ENCODE data around the gene CMTM3. TPM values are rescaled to one million over a fixed set of nuclear protein-coding genes. Genes with fewer than 3 reads are reported as not detected.
"Not testable (repeated sequence)": the region's sequence is repeated elsewhere in the genome, so short reads cannot be mapped to it uniquely, and the experiment has no call there.

The CMTM3 gene
- polyA plus RNA-seq, 2 donors: 3.4 to 4.6 TPM

- peaks cover 3 to 13% of the 10 kb centered on the region in 2 donors for H3K4me1 ChIP-seq (ENCODE audit: control insufficient read depth in 2 of 2, insufficient read depth in 2 of 2, low read length in 1 of 2)
- no peaks in the 10 kb centered on the region for H3K9me3 ChIP-seq (ENCODE audit: control insufficient read depth in 2 of 2, insufficient read depth in 1 of 2, low read depth in 1 of 2, low read length in 1 of 2)
- H3K27me3 ChIP-seq (ENCODE audit: control insufficient read depth in 1 of 2, insufficient read depth in 2 of 2, low read length in 2 of 2): no peaks in the 10 kb centered on the region
- WGBS, 2 donors: 44 to 53% methylated on average over 10 of the region's 10 CpGs
- H3K4me3 ChIP-seq (ENCODE audit: low read depth in 1 of 2, low read length in 2 of 2): no peak overlapping the region
- H3K27ac ChIP-seq (ENCODE audit: low read depth in 2 of 2, low read length in 1 of 2): peak overlapping the region; percentile 26 to 71
- H3K36me3 ChIP-seq (ENCODE audit: control insufficient read depth in 2 of 2, insufficient read depth in 2 of 2, low read length in 1 of 2): peaks cover 0 to 7% of the 10 kb centered on the region in 2 donors
Measured at GRCh38 chr16:66605979-66606751, 1.7 kb downstream of the CMTM3 start.

DNA sequence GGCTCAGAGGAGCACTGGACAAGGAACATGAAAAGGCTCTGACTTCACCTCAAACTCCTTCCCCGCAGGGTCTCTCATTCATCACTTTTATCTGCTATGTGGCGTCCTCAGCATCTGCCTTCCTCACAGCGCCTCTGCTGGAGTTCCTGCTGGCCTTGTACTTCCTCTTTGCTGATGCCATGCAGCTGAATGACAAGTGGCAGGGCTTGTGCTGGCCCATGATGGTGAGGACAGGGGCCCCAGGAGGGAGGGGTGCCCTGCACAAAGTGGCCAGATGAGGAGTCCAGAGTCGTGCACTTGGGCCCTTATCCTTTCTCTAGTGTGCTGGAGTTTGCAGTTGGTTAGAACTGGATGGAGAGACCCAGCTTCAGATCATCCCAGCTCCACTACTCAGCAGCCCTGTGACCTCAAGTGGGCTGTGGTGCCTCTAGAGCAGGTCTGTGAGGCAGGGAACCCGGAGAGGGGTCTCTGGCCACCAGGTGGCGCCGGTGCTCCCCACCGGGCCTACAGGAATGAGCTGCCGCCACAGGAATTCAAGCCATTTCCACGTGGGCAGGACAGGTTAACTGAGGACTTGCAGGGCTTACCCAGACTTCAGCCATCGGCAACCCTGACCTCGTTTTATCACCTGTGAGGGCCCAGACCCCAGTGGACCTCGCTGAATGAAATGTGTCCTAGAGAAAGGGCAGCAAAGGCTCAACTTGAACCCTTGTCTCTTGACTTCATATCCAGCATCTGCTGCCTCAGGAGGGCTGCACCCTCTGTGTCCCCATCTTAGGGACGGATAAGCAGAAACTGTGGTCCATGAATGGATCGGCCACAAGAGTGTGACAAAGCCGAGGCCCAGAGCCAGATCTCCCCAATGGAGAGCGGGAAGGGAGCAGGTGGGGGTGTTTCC lies 4.0 kb downstream of the CMTM3 start:
- H3K27me3 ChIP-seq (ENCODE audit: control insufficient read depth in 1 of 2, insufficient read depth in 2 of 2, low read length in 2 of 2): no peaks in the 10 kb centered on the region
- peaks cover 3 to 13% of the 10 kb centered on the region in 2 donors for H3K4me1 ChIP-seq (ENCODE audit: control insufficient read depth in 2 of 2, insufficient read depth in 2 of 2, low read length in 1 of 2)
- no peak overlapping the region for H3K27ac ChIP-seq (ENCODE audit: low read depth in 2 of 2, low read length in 1 of 2)
- peaks cover 0 to 19% of the 10 kb centered on the region in 2 donors for H3K36me3 ChIP-seq (ENCODE audit: control insufficient read depth in 2 of 2, insufficient read depth in 2 of 2, low read length in 1 of 2)
- WGBS, 2 donors: 28 to 31% methylated on average over 17 of the region's 17 CpGs
- H3K4me3 ChIP-seq (ENCODE audit: low read depth in 1 of 2, low read length in 2 of 2): no peak overlapping the region
- H3K9me3 ChIP-seq (ENCODE audit: control insufficient read depth in 2 of 2, insufficient read depth in 1 of 2, low read depth in 1 of 2, low read length in 1 of 2): no peaks in the 10 kb centered on the region

DNA sequence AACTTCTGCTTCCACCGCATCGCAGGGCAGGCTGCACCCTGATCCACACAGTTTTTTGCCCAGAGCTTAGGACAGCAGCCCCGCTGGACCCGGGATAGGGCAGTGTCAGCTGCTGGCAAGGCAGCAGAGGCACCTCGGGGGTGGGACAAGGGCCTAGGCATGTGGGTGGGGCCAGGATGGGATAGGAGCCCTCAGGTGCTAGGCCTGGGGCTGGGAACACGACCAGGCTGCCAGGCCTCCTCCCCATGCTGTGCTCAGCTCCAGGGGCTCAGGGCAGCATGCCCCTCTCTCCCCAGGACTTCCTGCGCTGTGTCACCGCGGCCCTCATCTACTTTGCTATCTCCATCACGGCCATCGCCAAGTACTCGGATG lies 4.6 kb downstream of the CMTM3 start:
- peaks cover 0 to 19% of the 10 kb centered on the region in 2 donors for H3K36me3 ChIP-seq (ENCODE audit: control insufficient read depth in 2 of 2, insufficient read depth in 2 of 2, low read length in 1 of 2)
- no peaks in the 10 kb centered on the region for H3K9me3 ChIP-seq (ENCODE audit: control insufficient read depth in 2 of 2, insufficient read depth in 1 of 2, low read depth in 1 of 2, low read length in 1 of 2)
- H3K27me3 ChIP-seq (ENCODE audit: control insufficient read depth in 1 of 2, insufficient read depth in 2 of 2, low read length in 2 of 2): no peaks in the 10 kb centered on the region
- H3K4me3 ChIP-seq (ENCODE audit: low read depth in 1 of 2, low read length in 2 of 2): no peak overlapping the region
- WGBS, 2 donors: 76 to 78% methylated on average over 12 of the region's 12 CpGs
- peaks cover 3 to 13% of the 10 kb centered on the region in 2 donors for H3K4me1 ChIP-seq (ENCODE audit: control insufficient read depth in 2 of 2, insufficient read depth in 2 of 2, low read length in 1 of 2)
- H3K27ac ChIP-seq (ENCODE audit: low read depth in 2 of 2, low read length in 1 of 2): no peak overlapping the region

GRCh38 chr16:66610111-66610820 lies 5.8 kb downstream of the CMTM3 start:
- no peak overlapping the region for H3K27ac ChIP-seq (ENCODE audit: low read depth in 2 of 2, low read length in 1 of 2)
- no peaks in the 10 kb centered on the region for H3K9me3 ChIP-seq (ENCODE audit: control insufficient read depth in 2 of 2, insufficient read depth in 1 of 2, low read depth in 1 of 2, low read length in 1 of 2)
- 86 to 89% methylated on average over 14 of the region's 14 CpGs for WGBS, 2 donors
- no peak overlapping the region for H3K4me3 ChIP-seq (ENCODE audit: low read depth in 1 of 2, low read length in 2 of 2)
- H3K4me1 ChIP-seq (ENCODE audit: control insufficient read depth in 2 of 2, insufficient read depth in 2 of 2, low read length in 1 of 2): peaks cover 3 to 13% of the 10 kb centered on the region in 2 donors
- peaks cover 0 to 19% of the 10 kb centered on the region in 2 donors for H3K36me3 ChIP-seq (ENCODE audit: control insufficient read depth in 2 of 2, insufficient read depth in 2 of 2, low read length in 1 of 2)
- H3K27me3 ChIP-seq (ENCODE audit: control insufficient read depth in 1 of 2, insufficient read depth in 2 of 2, low read length in 2 of 2): no peaks in the 10 kb centered on the region

DNA sequence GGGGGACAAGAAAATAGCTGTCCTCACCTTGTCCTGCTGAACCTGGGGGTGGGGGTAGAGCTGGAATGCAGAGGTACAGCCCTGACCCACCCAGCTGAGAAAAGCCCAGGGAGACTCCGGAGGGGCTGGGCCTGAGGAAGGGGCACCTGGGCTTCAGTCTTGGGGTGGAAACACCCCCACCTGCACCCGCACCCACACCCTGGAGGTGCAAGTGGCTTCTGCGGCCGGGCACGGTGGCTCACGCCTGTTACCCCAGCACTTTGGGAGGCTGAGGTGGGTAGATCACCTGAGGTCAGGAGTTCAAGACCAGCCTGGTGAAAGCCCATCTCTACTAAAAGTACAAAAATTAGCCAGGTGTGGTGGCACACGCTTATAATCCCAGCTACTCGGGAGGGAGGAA lies 7.4 kb downstream of the CMTM3 start:
- 92 to 94% methylated on average over 8 of the region's 8 CpGs for WGBS, 2 donors
- H3K36me3 ChIP-seq (ENCODE audit: control insufficient read depth in 2 of 2, insufficient read depth in 2 of 2, low read length in 1 of 2): peaks cover 0 to 21% of the 10 kb centered on the region in 2 donors

DNA sequence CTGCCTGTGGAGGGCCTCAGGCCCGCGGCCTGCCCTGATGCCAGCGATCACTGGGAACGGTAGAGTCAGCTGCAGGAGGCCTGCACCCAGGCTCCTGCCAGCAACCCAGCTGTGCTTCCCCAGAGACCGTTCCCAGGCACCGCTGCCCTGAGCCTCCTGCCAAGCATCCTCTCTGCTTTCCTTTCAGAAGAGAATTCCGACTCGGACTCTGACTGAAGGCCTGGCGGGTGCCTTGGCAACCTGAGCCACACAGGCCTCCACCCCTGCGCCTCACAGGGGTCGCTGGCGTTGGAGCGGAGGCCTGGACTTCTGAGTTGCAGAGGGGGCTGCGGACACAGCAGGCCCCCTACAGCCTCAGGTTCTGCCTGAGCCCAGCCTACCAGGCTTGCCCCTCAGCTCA lies 7.9 kb downstream of the CMTM3 start:
- Histone ChIP-seq H3K27me3 (ENCODE audit: control insufficient read depth in 1 of 2, insufficient read depth in 2 of 2, low read length in 2 of 2) (no peaks in the 10 kb centered on the region), H3K27ac (ENCODE audit: low read depth in 2 of 2, low read length in 1 of 2) (no peak overlapping the region), H3K4me3 (ENCODE audit: low read depth in 1 of 2, low read length in 2 of 2) (no peak overlapping the region), H3K4me1 (ENCODE audit: control insufficient read depth in 2 of 2, insufficient read depth in 2 of 2, low read length in 1 of 2) (peaks cover 0 to 4% of the 10 kb centered on the region in 2 donors), H3K9me3 (ENCODE audit: control insufficient read depth in 2 of 2, insufficient read depth in 1 of 2, low read depth in 1 of 2, low read length in 1 of 2) (no peaks in the 10 kb centered on the region), H3K36me3 (ENCODE audit: control insufficient read depth in 2 of 2, insufficient read depth in 2 of 2, low read length in 1 of 2) (peaks cover 0 to 21% of the 10 kb centered on the region in 2 donors)
- 76 to 89% methylated on average over 14 of the region's 14 CpGs for WGBS, 2 donors

More for the DNA sequence above, 7.4 kb downstream of the CMTM3 start:
- not testable (repeated sequence) for H3K27me3 ChIP-seq (ENCODE audit: control insufficient read depth in 1 of 2, insufficient read depth in 2 of 2, low read length in 2 of 2); H3K27ac ChIP-seq (ENCODE audit: low read depth in 2 of 2, low read length in 1 of 2); H3K9me3 ChIP-seq (ENCODE audit: control insufficient read depth in 2 of 2, insufficient read depth in 1 of 2, low read depth in 1 of 2, low read length in 1 of 2); H3K4me3 ChIP-seq (ENCODE audit: low read depth in 1 of 2, low read length in 2 of 2); H3K4me1 ChIP-seq (ENCODE audit: control insufficient read depth in 2 of 2, insufficient read depth in 2 of 2, low read length in 1 of 2)

DNA sequence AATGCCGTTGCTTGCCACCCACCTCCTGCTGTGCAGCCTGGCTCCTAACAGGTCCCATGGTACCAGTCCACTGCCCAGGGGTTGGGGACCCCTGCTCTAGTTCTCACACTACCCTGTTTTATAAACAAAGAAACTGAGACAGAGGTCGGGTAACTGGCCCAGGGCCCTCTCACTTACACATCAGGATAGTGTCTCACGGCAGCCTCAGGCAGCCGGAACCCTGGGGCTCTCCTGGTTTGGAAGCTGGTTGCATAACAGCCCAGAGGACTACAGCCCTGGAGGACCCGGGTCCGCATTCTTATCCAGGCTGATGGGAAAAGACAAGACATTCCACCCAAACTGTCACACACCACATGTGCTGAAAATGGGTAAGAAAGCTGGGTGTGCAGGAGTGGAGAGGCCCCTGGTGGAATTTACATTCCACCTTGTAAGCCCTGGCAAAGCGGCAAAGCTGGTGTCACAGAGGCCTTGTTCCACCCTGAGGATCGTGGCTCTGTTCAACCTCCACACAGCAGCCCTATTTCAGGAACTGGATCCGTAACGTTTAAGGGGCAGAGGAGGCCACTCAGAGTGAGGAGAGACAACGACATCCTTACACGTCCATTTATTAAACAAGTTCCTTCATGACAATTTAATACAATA lies 9.8 kb downstream of the CMTM3 start:
- no peak overlapping the region for H3K4me3 ChIP-seq (ENCODE audit: low read depth in 1 of 2, low read length in 2 of 2)
- 83 to 89% methylated on average over 12 of the region's 12 CpGs for WGBS, 2 donors
- no peaks in the 10 kb centered on the region for H3K27me3 ChIP-seq (ENCODE audit: control insufficient read depth in 1 of 2, insufficient read depth in 2 of 2, low read length in 2 of 2)
- H3K9me3 ChIP-seq (ENCODE audit: control insufficient read depth in 2 of 2, insufficient read depth in 1 of 2, low read depth in 1 of 2, low read length in 1 of 2): no peaks in the 10 kb centered on the region
- peaks cover 0 to 12% of the 10 kb centered on the region in 2 donors for H3K4me1 ChIP-seq (ENCODE audit: control insufficient read depth in 2 of 2, insufficient read depth in 2 of 2, low read length in 1 of 2)
- H3K27ac ChIP-seq (ENCODE audit: low read depth in 2 of 2, low read length in 1 of 2): no peak overlapping the region
- peaks cover 0 to 21% of the 10 kb centered on the region in 2 donors for H3K36me3 ChIP-seq (ENCODE audit: control insufficient read depth in 2 of 2, insufficient read depth in 2 of 2, low read length in 1 of 2)

DNA sequence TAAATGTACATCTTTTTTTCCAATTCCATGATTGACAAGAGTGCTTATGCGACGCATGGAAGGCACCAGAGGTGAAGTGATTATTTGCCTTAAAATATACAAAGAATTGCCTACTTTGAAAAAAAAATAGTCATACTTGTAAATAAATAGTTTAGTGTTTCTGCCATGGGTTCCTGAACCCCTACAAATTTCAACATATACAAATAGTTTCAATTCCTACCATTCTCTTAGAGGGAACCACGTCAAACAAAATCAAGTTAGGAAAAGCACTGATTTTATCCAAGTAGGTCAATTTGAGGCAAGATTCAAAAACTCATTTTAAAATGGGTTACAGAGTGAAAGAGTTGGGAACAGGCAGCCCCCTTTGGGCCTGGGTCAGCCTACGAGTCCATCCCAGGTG lies 11.7 kb downstream of the CMTM3 start:
- Histone ChIP-seq H3K4me1 (ENCODE audit: control insufficient read depth in 2 of 2, insufficient read depth in 2 of 2, low read length in 1 of 2) (peaks cover 0 to 12% of the 10 kb centered on the region in 2 donors), H3K4me3 (ENCODE audit: low read depth in 1 of 2, low read length in 2 of 2) (no peak overlapping the region), H3K27ac (ENCODE audit: low read depth in 2 of 2, low read length in 1 of 2) (no peak overlapping the region), H3K36me3 (ENCODE audit: control insufficient read depth in 2 of 2, insufficient read depth in 2 of 2, low read length in 1 of 2) (peaks cover 0 to 18% of the 10 kb centered on the region in 2 donors), H3K9me3 (ENCODE audit: control insufficient read depth in 2 of 2, insufficient read depth in 1 of 2, low read depth in 1 of 2, low read length in 1 of 2) (no peaks in the 10 kb centered on the region), H3K27me3 (ENCODE audit: control insufficient read depth in 1 of 2, insufficient read depth in 2 of 2, low read length in 2 of 2) (no peaks in the 10 kb centered on the region)
- WGBS, 2 donors: 95% methylated on average over 4 of the region's 4 CpGs

DNA sequence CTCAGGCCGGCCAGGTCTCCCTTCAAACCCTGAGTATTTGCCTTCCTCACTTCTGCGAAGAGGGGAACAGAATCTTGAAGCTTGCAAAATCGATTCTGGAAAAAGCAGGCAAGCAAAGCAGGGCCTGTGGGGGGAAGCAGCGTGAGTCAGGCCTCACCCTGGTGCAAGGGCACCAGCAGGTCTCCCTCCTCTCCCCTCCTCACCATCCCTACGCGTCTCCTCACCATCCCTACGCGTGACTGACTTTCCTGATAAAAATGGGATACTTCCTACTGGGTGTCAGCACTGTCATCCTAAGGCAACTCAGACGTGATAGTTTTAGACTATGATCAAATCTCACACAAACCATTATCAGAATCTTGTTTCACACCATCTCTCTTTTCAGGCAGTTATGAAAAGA lies 12.1 kb downstream of the CMTM3 start:
- Histone ChIP-seq H3K27ac (ENCODE audit: low read depth in 2 of 2, low read length in 1 of 2) (no peak overlapping the region), H3K4me1 (ENCODE audit: control insufficient read depth in 2 of 2, insufficient read depth in 2 of 2, low read length in 1 of 2) (peaks cover 0 to 12% of the 10 kb centered on the region in 2 donors), H3K27me3 (ENCODE audit: control insufficient read depth in 1 of 2, insufficient read depth in 2 of 2, low read length in 2 of 2) (no peaks in the 10 kb centered on the region), H3K36me3 (ENCODE audit: control insufficient read depth in 2 of 2, insufficient read depth in 2 of 2, low read length in 1 of 2) (peaks cover 0 to 18% of the 10 kb centered on the region in 2 donors), H3K9me3 (ENCODE audit: control insufficient read depth in 2 of 2, insufficient read depth in 1 of 2, low read depth in 1 of 2, low read length in 1 of 2) (no peaks in the 10 kb centered on the region), H3K4me3 (ENCODE audit: low read depth in 1 of 2, low read length in 2 of 2) (no peak overlapping the region)
- 78 to 79% methylated on average over 9 of the region's 9 CpGs for WGBS, 2 donors
